Spleen (tissue), 11 donors: ENCODE data around the gene GFAP. TPM values are rescaled to one million over a fixed set of nuclear protein-coding genes. Genes with fewer than 3 reads are reported as not detected.

Experiments
- DNase-seq: peaks from one replicate; pipeline ENCODE4 v3.0.0-alpha.2; 2020
- H3K27ac ChIP-seq, 8 donors: fragments of 200-600 bp; sonication (generic) in 7 of 8; 1 replicate in 4 of 8; 2 replicates in 4 of 8; pipeline versions ENCODE4 v1.5.0 to v1.8.0; 2016 to 2021; ENCODE audit warnings: inconsistent platforms in 4 of 8, mild to moderate bottlenecking in 4 of 8, moderate library complexity in 1 of 8
- H3K27me3 ChIP-seq, 7 donors: fragments of 200-600 bp; sonication (generic) in 6 of 7; replicated peaks in 1 of 7; 1 replicate in 4 of 7; 2 replicates in 3 of 7; pipeline versions ENCODE4 v1.5.0 to v1.8.0; 2016 to 2021; ENCODE audit warnings: inconsistent platforms in 3 of 7, mild to moderate bottlenecking in 1 of 7
- H3K36me3 ChIP-seq, 6 donors: fragments of 200-600 bp; sonication (generic) in 5 of 6; 1 replicate in 4 of 6; 2 replicates in 2 of 6; pipeline versions ENCODE4 v1.5.0 to v1.8.0; 2016 to 2021; ENCODE audit warnings: inconsistent platforms in 2 of 6
- H3K4me1 ChIP-seq, 6 donors: fragments of 200-600 bp; sonication (generic) in 5 of 6; 1 replicate in 3 of 6; 2 replicates in 3 of 6; pipeline versions ENCODE4 v1.5.0 to v1.8.0; 2016 to 2021; ENCODE audit warnings: inconsistent platforms in 3 of 6
- H3K4me3 ChIP-seq, 8 donors: fragments of 200-600 bp; sonication (generic) in 7 of 8; 1 replicate in 4 of 8; 2 replicates in 4 of 8; pipeline versions ENCODE4 v1.5.0 to v1.8.0; 2016 to 2021; ENCODE audit warnings: inconsistent platforms in 4 of 8, mild to moderate bottlenecking in 4 of 8, moderate library complexity in 2 of 8
- H3K9me3 ChIP-seq, 8 donors: fragments of 200-600 bp; sonication (generic) in 7 of 8; 1 replicate in 4 of 8; 2 replicates in 4 of 8; pipeline versions ENCODE4 v1.5.0 to v1.8.0; 2016 to 2021; ENCODE audit warnings: inconsistent platforms in 4 of 8
- CTCF ChIP-seq, 11 experiments: fragments of 200-600 bp in 7 of 11; fragments of 450-650 bp in 4 of 11; sonication (generic) in 4 of 11; IDR thresholded peaks in 8 of 11; conservative IDR thresholded peaks in 3 of 11; 1 replicate in 7 of 11; 2 replicates in 4 of 11; pipeline versions ENCODE4 v1.4.0 to v1.8.0; 2016 to 2021; ENCODE audit warnings: antibody characterized with exemption in 11 of 11, inconsistent platforms in 4 of 11, mild to moderate bottlenecking in 1 of 11
- POLR2A ChIP-seq, 3 donors: fragments of 450-650 bp; IDR thresholded peaks; one replicate each; pipeline ENCODE4 v1.5.1; 2017; ENCODE audit warnings: antibody characterized with exemption in 3 of 3, mild to moderate bottlenecking in 1 of 3
- POLR2AphosphoS5 ChIP-seq, 3 donors: sonication (generic); formaldehyde crosslinking; IDR thresholded peaks; one replicate each; pipeline ENCODE4 v1.5.1; 2017; ENCODE audit warnings: antibody characterized with exemption in 3 of 3
- WGBS, 5 donors: extraction: QIAGEN DNeasy Blood & Tissue Kit in 3 of 5; methylation state at CpG; one replicate each; pipeline versions ENCODE4 v1.1.5 to v1.1.7; 2013 to 2018; 5-methylcytosine and 5-hydroxymethylcytosine counted together
- intact Hi-C: fragments of 100-400 bp; cut with DNase I; formaldehyde crosslinking; loops from one replicate; pipeline ENCODE4 v1.15.0; 2023; ENCODE audit warnings: low total_unique reads
- polyA plus RNA-seq, 3 donors: library from polyadenylated mRNA; stranded (reverse); fragments of 200-250 nt; gene quantifications; one replicate each; pipeline ENCODE4 v1.2.1, GENCODE V29; 2013
- total RNA-seq, 7 donors: library from RNA; depleted of rRNA in 3 of 7; stranded (reverse); fragments of >200 nt in 3 of 7; fragmentation: NEBNext Ultra II Directional in 4 of 7; extraction: Animal tissue kit (Norgen Biotek cat#: 25700) in 4 of 7; gene quantifications; one replicate each; pipeline versions ENCODE4 v1.1.0 to v1.2.1, GENCODE V29; 2016 to 2021
- donor health status: healthy with polysubstance abuse.
- donor health status: DM: no; HTN: no; CAD: no; lungs with moderate emphysema.
- donor health status: DM: no; HTN: no; CAD: no.
- donor health status: Bipolar disorder and iron deficiency.
- donor health status: healthy.
- donor health status: DM: no; HTN: no; CAD: no.
- donor health status: DM: yes; HTN: yes; CAD: no.

GFAP gene
- total and polyA plus RNA-seq, 10 donors, result 0.32 to 1.7 (median 0.54) TPM; not detected in 5

- Histone ChIP-seq H3K4me1 (no peaks in the 10 kb centered on the region), H3K27me3 (no peaks in the 10 kb centered on the region), H3K4me3 (no peak overlapping the region), H3K36me3 (peaks cover 0 to 99% (median 0%) of the 10 kb centered on the region in 6 donors), H3K9me3 (no peaks in the 10 kb centered on the region), H3K27ac (no peak overlapping the region)
- intact Hi-C loops, result no loop called here
- peak; percentile 11 for DNase-seq
- TF ChIP-seq CTCF (IDR thresholded peaks at IDR 0.05 in 8 of 11, conservative IDR thresholded peaks at IDR 0.05 in 3 of 11), result no peak
- no peak for TF ChIP-seq POLR2AphosphoS5 (IDR thresholded peaks at IDR 0.05)
- TF ChIP-seq POLR2A (IDR thresholded peaks at IDR 0.05), result no peak
- WGBS, 5 donors, result 92 to 99% (median 96%) methylated on average over 5 of the region's 5 CpGs
These were observed 16.1 kb upstream of the GFAP start for GRCh38 chr17:44931376-44931775.

- WGBS, 5 donors, result 89 to 94% (median 92%) methylated on average over 6 of the region's 6 CpGs
- TF ChIP-seq POLR2AphosphoS5 (IDR thresholded peaks at IDR 0.05) (no peak), CTCF (IDR thresholded peaks at IDR 0.05 in 8 of 11, conservative IDR thresholded peaks at IDR 0.05 in 3 of 11) (no peak), POLR2A (IDR thresholded peaks at IDR 0.05) (no peak)
These were observed 15.4 kb upstream of the GFAP start for GRCh38 chr17:44930667-44931066.

GRCh38 chr17:44928950-44929720 lies 13.8 kb upstream of the GFAP start:
- peak; percentile 30 for DNase-seq
- TF ChIP-seq POLR2A (IDR thresholded peaks at IDR 0.05) (no peak), POLR2AphosphoS5 (IDR thresholded peaks at IDR 0.05) (no peak), CTCF (IDR thresholded peaks at IDR 0.05 in 8 of 11, conservative IDR thresholded peaks at IDR 0.05 in 3 of 11) (no peak)
- Histone ChIP-seq H3K4me1 (no peaks in the 10 kb centered on the region), H3K27ac (no peak overlapping the region), H3K27me3 (no peaks in the 10 kb centered on the region), H3K9me3 (no peaks in the 10 kb centered on the region), H3K36me3 (peaks cover 0 to 89% (median 0%) of the 10 kb centered on the region in 6 donors), H3K4me3 (no peak overlapping the region)
- WGBS, 5 donors, result 90 to 99% (median 90%) methylated on average over 4 to 7 of the region's 7 CpGs
- intact Hi-C loops, result no loop called here

More at GRCh38 chr17:44930667-44931066, 15.4 kb upstream of the GFAP start:
- peak; percentile 34 for DNase-seq
- Histone ChIP-seq H3K4me3 (no peak overlapping the region), H3K27ac (no peak overlapping the region), H3K4me1 (no peaks in the 10 kb centered on the region), H3K36me3 (peaks cover 0 to 100% (median 0%) of the 10 kb centered on the region in 6 donors), H3K9me3 (no peaks in the 10 kb centered on the region), H3K27me3 (no peaks in the 10 kb centered on the region)
- intact Hi-C loops, result no loop called here

DNA sequence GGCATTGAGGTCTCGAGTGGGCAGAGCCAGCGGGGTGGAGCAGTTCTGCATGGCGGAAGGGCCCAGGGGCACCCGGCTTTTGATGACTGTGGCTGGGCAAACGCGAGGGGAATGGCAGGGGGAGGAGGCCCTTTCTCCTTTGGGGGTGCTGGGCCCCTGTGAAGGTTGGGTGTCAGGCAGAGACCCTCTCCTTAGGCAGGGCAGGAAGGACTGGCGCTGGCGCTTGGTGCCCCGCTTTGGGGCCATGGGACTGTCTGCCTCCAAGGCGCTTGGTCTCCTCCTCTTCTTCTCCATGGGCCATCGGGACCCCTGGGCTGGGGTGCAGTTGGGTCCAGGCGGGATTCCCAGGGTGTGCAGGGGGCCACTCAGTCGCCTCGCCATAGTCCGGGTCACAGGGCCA lies 12.8 kb upstream of the GFAP start:
- WGBS, 5 donors, result 95 to 97% (median 97%) methylated on average over 6 to 15 of the region's 15 CpGs
- no peaks in the 10 kb centered on the region for H3K4me1 ChIP-seq
- no peaks in the 10 kb centered on the region for H3K9me3 ChIP-seq
- no peak overlapping the region for H3K4me3 ChIP-seq
- no peak overlapping the region for H3K27ac ChIP-seq
- intact Hi-C loops, result no loop called here
- TF ChIP-seq POLR2A (IDR thresholded peaks at IDR 0.05) (no peak), CTCF (IDR thresholded peaks at IDR 0.05 in 8 of 11, conservative IDR thresholded peaks at IDR 0.05 in 3 of 11) (no peak), POLR2AphosphoS5 (IDR thresholded peaks at IDR 0.05) (no peak)
- peaks cover 0 to 5% (median 0%) of the 10 kb centered on the region in 7 donors for H3K27me3 ChIP-seq
- DNase-seq, result peak; percentile 39
- H3K36me3 ChIP-seq, result peaks cover 0 to 79% (median 0%) of the 10 kb centered on the region in 6 donors
